ENCODE measurements around the gene VMA21. TPM values are rescaled to one million over a fixed set of nuclear protein-coding genes. Genes with fewer than 3 reads are reported as not detected.

Gene VMA21
- total RNA-seq, 1 donor from 2014 or later = 36.8 TPM

Other genes with a start within 250 kb of the VMA21 start
- gene GPR50, start 220.6 kb upstream of the VMA21 start, total RNA-seq = not detected in 2 replicates
- not detected in 2 replicates for gene PASD1, start 166.5 kb downstream of the VMA21 start, total RNA-seq